Ishikawa (cell line): ENCODE measurements around the gene TENM3.

Source experiments
- CEBPB ChIP-seq: IDR thresholded peaks from 2 replicates; pipeline ENCODE4 v1.6.1; 2012
- CREB1 ChIP-seq: IDR thresholded peaks from 2 replicates; pipeline ENCODE4 v1.6.1; 2012; ENCODE audit warnings: low read depth
- EGR1 ChIP-seq: IDR thresholded peaks from 2 replicates; pipeline ENCODE4 v1.6.1; 2012
- EP300 ChIP-seq: IDR thresholded peaks from 2 replicates; pipeline ENCODE4 v1.6.1; 2012; ENCODE audit warnings: borderline replicate concordance
- FOXM1 ChIP-seq: IDR thresholded peaks from 2 replicates; pipeline ENCODE4 v1.6.1; 2012; ENCODE audit warnings: low read depth, borderline replicate concordance
- NFIC ChIP-seq: IDR thresholded peaks from 2 replicates; pipeline ENCODE4 v1.6.1; 2012
- RAD21 ChIP-seq: IDR thresholded peaks from 2 replicates; pipeline ENCODE4 v1.6.1; 2012; ENCODE audit warnings: low read depth
- TAF1 ChIP-seq: IDR thresholded peaks from 2 replicates; pipeline ENCODE4 v1.6.1; 2012; ENCODE audit warnings: low read depth, mild to moderate bottlenecking
- TCF12 ChIP-seq: IDR thresholded peaks from 2 replicates; pipeline ENCODE4 v1.6.1; 2012; ENCODE audit warnings: low read depth
- TEAD4 ChIP-seq: IDR thresholded peaks from 2 replicates; pipeline ENCODE4 v1.6.1; 2012
- YY1 ChIP-seq: IDR thresholded peaks from 2 replicates; pipeline ENCODE4 v1.6.1; 2012; ENCODE audit warnings: low read depth
- ZBTB7A ChIP-seq: IDR thresholded peaks from 2 replicates; pipeline ENCODE4 v1.6.1; 2012; ENCODE audit warnings: low read depth
- TF ChIP-seq, protein P1 (sequence below): IDR thresholded peaks from 2 replicates; pipeline ENCODE4 v1.6.1; 2012
- TF ChIP-seq, protein P2 (sequence below): IDR thresholded peaks from 2 replicates; pipeline ENCODE4 v1.6.1; 2012; ENCODE audit warnings: low read depth, mild to moderate bottlenecking
- TF ChIP-seq, protein P3 (sequence below): IDR thresholded peaks from 2 replicates; pipeline ENCODE4 v1.6.1; 2012

The TENM3 gene

DNA sequence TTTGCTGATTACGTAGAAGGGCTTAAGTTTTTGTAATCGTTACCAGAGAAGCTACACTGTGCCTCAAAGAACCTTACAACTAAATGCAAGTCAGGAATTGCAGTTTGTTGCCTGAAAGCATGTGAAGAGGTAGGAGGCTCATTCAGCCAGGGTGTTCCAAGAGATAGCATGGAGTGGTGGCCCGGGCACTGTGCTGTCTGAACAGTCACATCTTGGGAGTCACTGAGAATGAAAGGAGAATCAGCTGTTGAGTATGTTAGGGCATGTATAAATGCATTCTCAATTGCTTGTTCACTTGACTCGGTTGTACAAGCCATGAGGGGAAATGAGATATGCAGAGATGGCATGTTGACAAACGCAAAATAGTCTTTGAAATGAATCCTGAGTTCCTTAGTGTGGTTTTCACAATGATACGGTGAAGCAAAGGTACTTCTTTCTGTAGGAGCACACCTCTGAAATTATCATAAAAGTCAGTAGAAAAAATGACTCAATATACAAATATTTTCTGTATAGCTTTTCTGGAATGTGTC is 513.0 kb downstream of the TENM3 start:
- TF ChIP-seq, protein P1, sequence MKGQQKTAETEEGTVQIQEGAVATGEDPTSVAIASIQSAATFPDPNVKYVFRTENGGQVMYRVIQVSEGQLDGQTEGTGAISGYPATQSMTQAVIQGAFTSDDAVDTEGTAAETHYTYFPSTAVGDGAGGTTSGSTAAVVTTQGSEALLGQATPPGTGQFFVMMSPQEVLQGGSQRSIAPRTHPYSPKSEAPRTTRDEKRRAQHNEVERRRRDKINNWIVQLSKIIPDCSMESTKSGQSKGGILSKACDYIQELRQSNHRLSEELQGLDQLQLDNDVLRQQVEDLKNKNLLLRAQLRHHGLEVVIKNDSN, result no peak
- TF ChIP-seq NFIC (no peak), EP300 (no peak), CEBPB (no peak), YY1 (no peak), RAD21 (no peak), FOXM1 (no peak), CREB1 (no peak), TEAD4 (no peak), TCF12 (no peak), EGR1 (no peak), ZBTB7A (no peak), TAF1 (no peak)
- TF ChIP-seq, protein P2, sequence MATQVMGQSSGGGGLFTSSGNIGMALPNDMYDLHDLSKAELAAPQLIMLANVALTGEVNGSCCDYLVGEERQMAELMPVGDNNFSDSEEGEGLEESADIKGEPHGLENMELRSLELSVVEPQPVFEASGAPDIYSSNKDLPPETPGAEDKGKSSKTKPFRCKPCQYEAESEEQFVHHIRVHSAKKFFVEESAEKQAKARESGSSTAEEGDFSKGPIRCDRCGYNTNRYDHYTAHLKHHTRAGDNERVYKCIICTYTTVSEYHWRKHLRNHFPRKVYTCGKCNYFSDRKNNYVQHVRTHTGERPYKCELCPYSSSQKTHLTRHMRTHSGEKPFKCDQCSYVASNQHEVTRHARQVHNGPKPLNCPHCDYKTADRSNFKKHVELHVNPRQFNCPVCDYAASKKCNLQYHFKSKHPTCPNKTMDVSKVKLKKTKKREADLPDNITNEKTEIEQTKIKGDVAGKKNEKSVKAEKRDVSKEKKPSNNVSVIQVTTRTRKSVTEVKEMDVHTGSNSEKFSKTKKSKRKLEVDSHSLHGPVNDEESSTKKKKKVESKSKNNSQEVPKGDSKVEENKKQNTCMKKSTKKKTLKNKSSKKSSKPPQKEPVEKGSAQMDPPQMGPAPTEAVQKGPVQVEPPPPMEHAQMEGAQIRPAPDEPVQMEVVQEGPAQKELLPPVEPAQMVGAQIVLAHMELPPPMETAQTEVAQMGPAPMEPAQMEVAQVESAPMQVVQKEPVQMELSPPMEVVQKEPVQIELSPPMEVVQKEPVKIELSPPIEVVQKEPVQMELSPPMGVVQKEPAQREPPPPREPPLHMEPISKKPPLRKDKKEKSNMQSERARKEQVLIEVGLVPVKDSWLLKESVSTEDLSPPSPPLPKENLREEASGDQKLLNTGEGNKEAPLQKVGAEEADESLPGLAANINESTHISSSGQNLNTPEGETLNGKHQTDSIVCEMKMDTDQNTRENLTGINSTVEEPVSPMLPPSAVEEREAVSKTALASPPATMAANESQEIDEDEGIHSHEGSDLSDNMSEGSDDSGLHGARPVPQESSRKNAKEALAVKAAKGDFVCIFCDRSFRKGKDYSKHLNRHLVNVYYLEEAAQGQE, result no peak
- TF ChIP-seq, protein P3, sequence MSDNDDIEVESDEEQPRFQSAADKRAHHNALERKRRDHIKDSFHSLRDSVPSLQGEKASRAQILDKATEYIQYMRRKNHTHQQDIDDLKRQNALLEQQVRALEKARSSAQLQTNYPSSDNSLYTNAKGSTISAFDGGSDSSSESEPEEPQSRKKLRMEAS, result no peak

DNA sequence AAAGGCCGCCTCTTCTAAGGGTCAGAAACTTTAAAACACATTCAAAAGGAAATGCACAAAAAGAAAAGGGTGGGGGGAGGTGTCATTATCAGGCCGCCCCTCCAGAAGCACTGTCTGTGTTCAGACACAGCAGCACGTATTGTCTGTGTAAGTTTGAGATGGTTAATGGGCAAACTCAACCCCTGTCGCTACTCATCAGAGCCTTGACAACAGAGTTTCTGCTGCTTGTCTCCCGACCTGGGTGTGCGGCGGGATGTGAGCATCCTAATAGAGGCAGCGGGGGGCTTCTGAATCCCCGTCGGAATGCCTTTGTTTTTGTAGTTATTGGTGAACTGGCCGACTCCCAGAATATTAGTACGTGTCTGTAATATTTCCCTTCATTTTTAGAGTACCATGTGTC is 515.1 kb downstream of the TENM3 start:
- no peak for TF ChIP-seq TCF12
- no peak for TF ChIP-seq NFIC
- TF ChIP-seq EGR1, result no peak
- TF ChIP-seq, protein P3, result no peak
- TF ChIP-seq RAD21, result no peak

DNA sequence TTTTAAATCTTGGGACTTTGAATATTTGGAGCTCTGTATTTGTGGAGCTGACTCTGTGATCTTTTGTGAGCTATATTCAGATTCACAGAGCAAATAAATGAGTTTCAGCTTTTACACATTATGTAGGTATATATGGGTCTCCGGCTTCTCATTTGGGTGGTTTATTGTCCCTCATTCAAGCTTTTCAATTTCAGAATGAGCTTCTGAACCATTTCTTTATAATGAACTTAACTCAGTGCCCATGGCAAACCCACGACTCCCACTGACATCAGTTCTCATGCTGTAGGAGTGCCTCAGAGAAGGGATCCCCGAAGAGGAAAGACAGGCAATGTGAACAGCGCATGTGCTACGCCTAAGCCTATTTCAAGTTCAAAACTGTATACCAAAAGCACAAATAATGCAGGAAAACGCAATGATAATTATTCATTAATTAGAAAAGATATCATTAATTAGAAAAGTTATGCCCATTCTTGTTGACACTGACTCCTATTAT is 517.4 kb downstream of the TENM3 start:
- TF ChIP-seq ZBTB7A (no peak), RAD21 (no peak), CREB1 (no peak), YY1 (no peak), TCF12 (no peak)
- TF ChIP-seq, protein P3, result no peak
- TF ChIP-seq, protein P2, result no peak

DNA sequence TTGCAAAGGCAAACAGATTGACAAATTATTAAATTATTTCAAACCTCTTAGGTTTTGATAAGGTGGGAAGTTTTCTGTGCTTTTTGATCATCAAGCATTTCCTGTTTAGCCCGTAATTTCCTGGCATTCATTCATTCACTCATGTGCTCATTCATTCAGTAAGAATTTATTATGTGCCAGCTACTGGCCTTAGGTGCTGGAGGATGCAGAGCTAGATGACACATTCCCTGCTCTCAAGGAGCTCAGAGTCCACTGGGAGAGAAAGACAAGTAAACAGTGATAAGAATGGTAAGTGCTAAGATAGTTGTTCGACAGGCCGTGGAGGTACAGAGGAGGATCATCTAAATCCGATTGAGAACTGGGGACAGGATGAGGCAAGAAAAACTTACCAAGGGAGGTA is 520.9 kb downstream of the TENM3 start:
- TF ChIP-seq, protein P1, result no peak

DNA sequence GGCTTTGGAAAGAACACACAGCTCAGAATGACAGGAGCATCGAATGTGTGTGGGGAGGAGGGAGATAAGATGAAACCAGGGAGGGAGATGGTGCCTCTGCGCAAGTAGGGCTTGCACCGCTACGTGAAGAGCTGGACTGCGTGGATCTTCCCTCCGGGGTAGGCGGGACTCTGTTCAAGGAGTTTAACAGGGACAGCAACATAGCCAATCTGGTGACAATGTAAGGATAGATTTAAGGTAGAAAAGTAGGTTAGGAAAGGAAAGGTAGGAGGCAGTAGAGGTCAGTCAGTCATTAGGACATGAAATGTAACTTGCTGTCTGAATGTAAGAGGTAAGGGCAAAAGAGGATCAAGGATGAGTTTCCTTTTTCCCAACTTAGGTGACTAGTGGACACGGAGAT is 521.4 kb downstream of the TENM3 start:
- TF ChIP-seq TEAD4 (no peak), CREB1 (no peak), ZBTB7A (no peak), TAF1 (no peak), EGR1 (no peak)
- TF ChIP-seq, protein P2, result no peak
